GM19395 (cell line): ENCODE data around the gene ADO.
"Not testable (repeated sequence)": the region's sequence is repeated elsewhere in the genome, so short reads cannot be mapped to it uniquely, and the experiment has no call there.

Source experiments
- ATAC-seq: cut with Tn5 transposase; IDR thresholded peaks from one replicate; pipeline ENCODE4 v1.9.1; 2021; ENCODE audit warnings: mild to moderate bottlenecking, moderate library complexity; ENCODE audit not compliant: unreplicated experiment

ADO gene

DNA sequence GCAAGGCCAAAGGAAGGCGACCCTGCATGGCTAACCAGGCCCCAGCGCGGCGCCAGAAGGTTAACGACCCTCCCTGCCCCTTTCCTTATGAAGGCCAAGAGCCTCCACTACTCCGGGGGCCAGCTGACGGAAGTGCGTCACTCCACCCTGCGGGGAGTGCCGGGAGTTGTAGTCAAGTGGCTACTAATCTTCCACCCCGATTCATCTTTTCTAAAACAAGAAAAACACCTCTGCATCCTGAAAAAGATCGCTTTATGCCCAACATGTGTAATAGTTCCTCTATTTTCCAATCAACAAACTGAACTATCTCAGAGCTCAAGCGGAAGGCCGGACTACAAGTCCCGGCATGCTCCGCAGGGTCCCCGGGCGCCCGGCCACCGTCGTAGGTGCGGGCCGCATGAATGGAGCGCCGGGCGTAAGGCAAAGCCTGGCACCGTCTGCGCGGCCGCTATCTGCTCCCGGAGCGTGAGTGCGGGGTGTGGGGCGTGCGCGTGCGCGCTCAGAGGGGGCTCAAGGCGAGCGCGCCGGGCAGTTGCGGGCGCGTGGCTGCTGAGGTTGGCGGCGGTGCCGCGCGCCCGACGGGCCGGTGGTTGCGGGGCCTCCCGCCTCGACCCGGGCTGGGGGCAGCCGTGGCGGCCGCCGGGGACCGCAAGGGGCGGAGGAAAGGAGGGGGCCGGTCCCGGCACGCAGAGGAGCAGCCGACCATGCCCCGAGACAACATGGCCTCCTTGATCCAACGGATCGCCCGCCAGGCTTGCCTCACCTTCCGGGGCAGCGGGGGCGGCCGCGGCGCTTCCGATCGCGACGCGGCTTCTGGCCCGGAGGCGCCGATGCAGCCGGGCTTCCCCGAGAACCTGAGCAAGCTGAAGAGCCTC is at the start of gene ADO:
ADO (plus strand) TSS at position 365 of the 875 bp plus-strand sequence; CDS start at position 705, 340 bp downstream.
- peak; percentile 90 for ATAC-seq

DNA sequence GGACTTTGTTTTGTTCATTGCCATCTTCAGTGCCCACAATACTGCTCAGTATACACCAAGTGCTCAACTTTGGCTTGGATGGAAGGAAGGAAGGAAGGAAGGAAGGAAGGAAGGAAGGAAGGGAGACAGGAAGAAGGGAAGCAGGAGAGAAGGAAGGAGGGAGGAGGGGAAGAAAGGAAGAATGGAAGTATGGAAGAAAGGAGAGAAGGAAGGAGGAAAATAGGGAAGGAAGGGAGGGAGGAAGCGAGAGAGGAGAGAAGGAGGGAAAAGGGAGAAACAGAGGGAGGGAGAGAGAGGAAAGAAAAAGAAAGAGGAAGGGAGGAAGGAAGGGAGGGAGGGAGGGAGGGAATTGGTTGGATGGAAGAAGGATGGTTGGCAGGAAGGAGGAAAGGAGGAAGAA is 49.6 kb upstream of the ADO start:
- no peak for ATAC-seq

GRCh38 chr10:62755662-62756653 is 48.6 kb upstream of the ADO start:
- ATAC-seq, result no peak

DNA sequence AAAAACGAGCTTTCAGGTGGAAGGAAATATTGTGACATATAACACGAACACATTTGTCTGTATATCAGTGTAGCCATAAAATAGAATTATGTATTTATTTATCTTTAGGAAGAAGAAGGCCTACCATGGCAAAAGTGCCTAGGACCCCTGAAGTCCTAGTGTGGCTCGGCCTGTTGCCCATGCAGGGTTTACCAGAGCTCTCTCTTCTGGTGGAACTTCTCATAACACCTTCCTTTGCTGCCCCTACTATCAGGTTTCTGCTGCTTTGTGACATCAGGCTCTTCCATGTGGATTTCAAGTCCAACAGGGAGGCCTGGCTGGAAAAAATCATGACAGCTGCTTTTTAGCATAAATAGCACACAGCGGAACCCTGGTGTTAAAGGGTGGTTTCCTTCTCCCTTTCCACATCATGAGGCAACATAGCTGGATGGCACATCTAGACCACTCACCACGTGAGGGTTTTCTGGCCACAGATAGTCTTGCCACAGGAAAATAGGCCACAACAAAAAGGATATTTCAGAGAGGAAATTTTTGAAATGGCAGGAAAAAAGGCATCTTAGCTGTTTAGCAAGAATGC is 44.8 kb upstream of the ADO start:
- no peak for ATAC-seq

GRCh38 chr10:62760401-62760800 is 44.1 kb upstream of the ADO start:
- ATAC-seq, result no peak

GRCh38 chr10:62761115-62761514 is 43.4 kb upstream of the ADO start:
- no peak for ATAC-seq

DNA sequence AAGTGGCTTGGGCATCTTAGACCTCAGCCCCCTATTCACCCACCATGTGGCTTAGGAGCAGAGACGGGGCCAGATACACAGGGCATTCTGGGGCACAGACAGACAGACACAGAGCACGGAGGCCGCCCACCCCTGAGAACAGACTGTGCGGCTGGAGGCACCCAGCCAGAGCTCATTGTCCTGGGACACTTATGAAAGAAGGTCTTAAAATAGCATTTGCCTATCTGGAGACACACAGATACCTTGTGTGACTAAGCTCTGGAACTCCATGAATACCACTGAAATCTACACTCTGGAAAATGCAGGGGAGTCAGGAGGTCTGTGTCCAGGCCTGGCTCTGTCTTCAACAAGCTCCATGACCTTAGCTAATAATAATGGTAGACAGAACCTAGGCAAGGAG is 41.4 kb upstream of the ADO start:
- no peak for ATAC-seq

- no peak for ATAC-seq
Observed at GRCh38 chr10:62764011-62764410, 40.5 kb upstream of the ADO start.

DNA sequence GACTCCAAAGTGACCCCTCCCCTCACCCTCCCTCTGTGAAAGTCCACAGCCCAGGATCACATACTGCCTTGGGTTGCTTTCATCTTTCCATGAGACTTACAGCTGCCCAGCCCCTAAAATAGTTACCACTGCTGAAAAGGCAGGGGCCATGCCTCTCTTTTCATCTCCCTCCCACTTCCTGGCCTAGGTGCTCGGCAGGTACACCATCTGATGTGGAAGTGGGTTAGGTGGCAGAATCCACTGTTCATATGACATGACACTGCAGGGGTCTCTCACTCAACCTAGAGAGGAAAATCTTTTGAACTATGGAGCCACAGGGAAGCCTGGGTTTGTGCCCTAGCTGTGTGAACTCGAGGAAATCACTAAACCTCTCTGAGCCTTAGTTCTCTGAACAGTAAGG is 38.8 kb upstream of the ADO start:
- no peak for ATAC-seq

DNA sequence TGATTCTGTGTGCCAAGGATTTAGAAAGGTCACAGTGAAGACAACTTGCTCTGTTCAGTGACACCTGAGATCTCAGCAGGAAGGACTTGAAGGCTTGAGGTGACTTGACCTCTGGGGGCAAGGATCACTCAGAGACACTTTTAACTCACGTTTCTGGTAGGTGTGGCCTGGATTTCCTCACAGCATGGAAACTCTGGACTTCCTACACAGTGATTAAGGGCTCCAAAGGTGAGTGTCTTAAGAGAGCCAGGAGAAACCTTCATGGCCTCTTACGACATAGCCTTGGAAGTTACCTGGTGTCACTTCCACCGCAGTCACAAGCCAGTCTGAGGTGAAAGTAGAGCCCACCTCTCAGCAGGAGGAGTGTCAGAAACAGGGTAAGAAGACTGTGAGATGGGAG is 38.1 kb upstream of the ADO start:
- ATAC-seq, result no peak

DNA sequence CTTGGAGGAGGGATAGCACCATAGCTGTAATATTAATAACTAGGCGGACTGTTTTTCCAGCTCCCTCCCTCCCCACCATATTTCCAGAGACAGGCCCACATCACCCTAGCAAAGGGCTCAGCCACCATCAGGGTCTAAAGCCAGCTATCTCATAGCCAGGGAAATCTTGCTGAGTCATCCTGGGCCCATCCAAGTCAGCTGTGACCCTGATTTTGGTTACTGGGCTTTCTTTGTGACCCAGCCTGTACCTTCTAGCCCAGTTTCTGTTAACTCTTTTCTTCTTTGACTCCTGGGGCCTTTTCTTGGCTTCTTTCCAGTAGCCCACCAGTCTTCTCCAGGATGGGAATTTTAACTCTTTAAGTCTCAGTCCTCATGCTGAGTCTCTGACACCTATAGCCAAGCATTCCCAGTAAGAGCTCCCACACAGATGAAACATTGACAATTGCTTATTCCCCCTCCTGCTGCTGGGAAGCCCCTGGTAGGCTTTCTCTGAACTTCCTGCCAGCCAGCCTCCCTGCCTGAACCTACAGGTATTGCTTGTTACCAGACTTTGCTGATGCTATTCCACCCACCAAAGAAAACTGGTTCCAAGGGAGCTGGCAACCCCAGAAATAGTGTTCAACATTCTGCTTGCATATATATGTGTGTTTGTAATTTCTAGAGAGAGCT is 34.8 kb upstream of the ADO start:
- ATAC-seq, result peak; percentile 80

DNA sequence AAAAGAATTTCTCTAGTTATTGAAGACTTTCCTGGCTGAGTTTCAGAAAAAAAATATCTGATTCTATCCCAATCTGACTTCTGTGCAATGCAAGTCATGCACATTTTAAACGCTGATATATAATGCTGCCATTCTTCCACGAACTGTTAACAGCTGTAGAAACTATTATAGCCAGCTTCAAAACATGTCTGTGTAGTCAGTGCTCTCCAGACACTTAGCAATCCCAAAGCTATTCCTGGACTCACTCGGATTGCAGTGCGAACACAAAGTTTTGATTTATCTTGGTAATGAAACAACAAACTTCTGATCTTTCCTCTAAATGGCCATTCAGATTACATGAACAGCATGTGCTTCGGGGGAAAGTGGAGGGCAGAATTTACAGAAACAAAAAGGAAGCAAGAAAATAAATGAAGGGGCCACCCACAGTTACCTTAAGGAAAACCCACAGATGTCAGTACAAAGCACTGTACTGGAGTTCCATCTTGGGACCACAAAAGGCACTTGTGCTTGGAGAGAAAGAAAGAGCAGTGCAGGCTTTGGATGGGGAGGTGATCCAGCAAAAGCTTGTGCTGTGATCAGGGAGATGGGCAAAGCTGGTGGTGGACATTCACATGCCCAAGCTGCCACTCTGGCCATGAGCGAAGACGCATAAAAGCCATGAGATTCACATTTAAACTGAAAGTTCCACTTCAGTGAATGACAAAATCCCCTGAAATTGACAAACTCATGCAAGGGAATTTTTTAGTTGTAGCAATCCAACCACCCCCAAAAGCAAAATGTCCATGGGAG is 32.1 kb upstream of the ADO start:
- no peak for ATAC-seq

DNA sequence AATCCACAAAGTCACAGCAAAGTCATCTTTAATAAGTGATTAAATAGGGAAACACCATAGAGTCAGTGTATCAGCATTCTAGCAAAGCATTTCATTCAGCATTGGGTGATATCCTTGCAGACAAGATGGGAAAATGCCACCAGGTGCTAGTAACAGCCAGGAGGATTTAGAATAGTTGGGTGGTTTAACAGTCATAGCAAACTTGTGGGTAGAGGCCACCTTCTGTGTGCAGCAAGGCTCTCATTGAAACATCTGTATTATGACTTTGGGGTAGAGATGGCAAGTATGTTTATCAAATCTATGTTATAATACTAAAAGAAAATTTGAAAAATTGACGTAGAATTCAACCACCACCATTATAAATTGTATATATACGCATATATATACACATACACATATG is 26.4 kb upstream of the ADO start:
- no peak for ATAC-seq

GRCh38 chr10:62779487-62780248 is 24.9 kb upstream of the ADO start:
- ATAC-seq, result peak; percentile 95

DNA sequence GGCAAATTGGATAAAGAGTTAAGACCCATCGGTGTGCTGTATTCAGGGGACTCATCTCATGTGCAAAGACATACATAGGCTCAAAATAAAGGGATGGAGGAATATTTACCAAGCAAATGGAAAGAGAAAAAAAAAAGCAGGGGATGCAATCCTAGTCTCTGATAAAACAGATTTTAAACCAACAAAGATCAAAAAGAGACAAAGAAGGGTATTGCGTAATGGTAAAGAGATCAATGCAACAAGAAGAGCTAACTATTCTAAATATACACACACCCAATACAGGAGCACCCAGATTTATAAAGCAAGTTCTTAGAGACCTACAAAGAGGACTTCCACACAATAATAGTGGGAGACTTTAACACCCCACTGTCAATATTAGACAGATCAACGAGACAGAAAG is 20.0 kb upstream of the ADO start:
- ATAC-seq, result not testable (repeated sequence)

- ATAC-seq, result not testable (repeated sequence)
Observed at GRCh38 chr10:62788285-62788684, 16.2 kb upstream of the ADO start.

DNA sequence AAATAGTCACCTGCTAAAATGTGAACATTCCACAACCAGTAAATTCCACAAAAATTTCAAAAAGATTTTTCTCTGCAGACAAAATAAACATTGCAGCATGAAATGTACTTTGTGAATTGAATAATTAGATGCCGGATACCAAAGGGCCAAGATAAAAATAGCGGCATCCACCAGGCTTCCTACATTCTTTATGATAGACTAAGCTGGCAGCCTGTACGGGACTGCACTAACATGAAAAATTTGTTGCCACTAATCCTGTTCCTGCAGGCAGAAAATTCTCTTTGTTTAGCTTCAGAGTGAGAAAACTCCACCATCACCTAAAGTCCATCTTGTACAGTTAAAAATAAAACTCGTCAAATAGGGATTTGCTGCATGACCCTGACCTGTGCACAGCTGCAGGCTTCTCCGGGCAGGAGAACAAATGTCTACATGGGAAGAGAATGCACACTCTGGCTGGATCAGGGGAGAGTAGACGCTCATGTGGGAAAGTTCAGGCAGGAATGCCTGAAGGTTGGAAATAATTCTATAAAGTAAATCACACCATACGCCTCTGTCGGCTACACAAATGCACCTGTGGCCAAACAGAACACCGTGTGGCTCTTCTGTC is 15.6 kb upstream of the ADO start:
- ATAC-seq, result no peak

- ATAC-seq, result no peak
Observed at GRCh38 chr10:62790019-62790555, 14.4 kb upstream of the ADO start.

DNA sequence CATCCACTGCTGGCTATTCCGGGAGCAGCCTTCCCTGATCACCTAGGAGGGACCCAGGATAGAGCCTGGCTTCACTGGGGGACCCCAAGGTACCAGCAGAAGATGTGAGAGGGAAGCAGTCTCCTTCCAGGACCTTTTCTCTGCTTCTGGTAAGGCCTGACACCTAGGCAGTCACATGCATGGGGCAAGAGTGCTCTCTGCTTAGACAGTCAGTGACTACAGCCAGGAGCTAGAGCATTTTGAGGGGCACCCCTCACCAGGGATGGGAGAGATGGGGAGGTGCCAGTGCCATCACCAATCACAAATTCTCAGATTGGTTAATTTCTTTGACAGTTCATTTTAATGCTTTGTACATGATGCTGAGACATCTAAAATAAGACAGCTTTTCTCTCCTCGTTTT is 13.9 kb upstream of the ADO start:
- ATAC-seq, result no peak
